ENCODE data around the gene SLC6A13. TPM values are rescaled to one million over a fixed set of nuclear protein-coding genes. Genes with fewer than 3 reads are reported as not detected.

SLC6A13 gene
- total RNA-seq, 3 donors from 2014 or later, result 0.81 TPM; not detected in 2

- H3K36me3 Mint-ChIP-seq (ENCODE audit: insufficient read depth), result no peaks in the 10 kb centered on the region
- H3K9me3 Mint-ChIP-seq, result no peaks in the 10 kb centered on the region
- H3K4me3 Mint-ChIP-seq, result no peak overlapping the region
- ATAC-seq (no peak), DNase-seq (no peak)
- H3K4me1 Mint-ChIP-seq (ENCODE audit: low read depth), result peaks cover 4% of the 10 kb centered on the region
- no peaks in the 10 kb centered on the region for H3K27me3 Mint-ChIP-seq (ENCODE audit: low read depth)
Measured at GRCh38 chr12:275812-276211, 13.2 kb upstream of the SLC6A13 start.

GRCh38 chr12:273382-273781, 10.7 kb upstream of the SLC6A13 start:
- Mint-ChIP-seq H3K36me3 (ENCODE audit: insufficient read depth) (no peaks in the 10 kb centered on the region), H3K9me3 (no peaks in the 10 kb centered on the region)

GRCh38 chr12:272942-273341, 10.3 kb upstream of the SLC6A13 start:
- H3K4me1 Mint-ChIP-seq (ENCODE audit: low read depth), result peaks cover 4% of the 10 kb centered on the region
- no peak for ATAC-seq
- H3K9me3 Mint-ChIP-seq, result no peaks in the 10 kb centered on the region
- H3K27me3 Mint-ChIP-seq (ENCODE audit: low read depth), result no peaks in the 10 kb centered on the region
- no peaks in the 10 kb centered on the region for H3K36me3 Mint-ChIP-seq (ENCODE audit: insufficient read depth)
- no peak overlapping the region for H3K4me3 Mint-ChIP-seq
- DNase-seq, result no peak

More at GRCh38 chr12:273382-273781, 10.7 kb upstream of the SLC6A13 start:
- no peak for DNase-seq
- peak in 1 of 2 donors; percentile 59 for ATAC-seq
- Mint-ChIP-seq H3K27me3 (ENCODE audit: low read depth) (no peaks in the 10 kb centered on the region), H3K4me1 (ENCODE audit: low read depth) (peaks cover 4% of the 10 kb centered on the region), H3K4me3 (no peak overlapping the region)

GRCh38 chr12:271161-271560, 8.5 kb upstream of the SLC6A13 start:
- DNase-seq, result no peak
- H3K36me3 Mint-ChIP-seq (ENCODE audit: insufficient read depth), result no peaks in the 10 kb centered on the region
- H3K4me1 Mint-ChIP-seq (ENCODE audit: low read depth), result peaks cover 1% of the 10 kb centered on the region

GRCh38 chr12:269191-269590, 6.6 kb upstream of the SLC6A13 start:
- Mint-ChIP-seq H3K27me3 (ENCODE audit: low read depth) (no peaks in the 10 kb centered on the region), H3K36me3 (ENCODE audit: insufficient read depth) (no peaks in the 10 kb centered on the region), H3K9me3 (no peaks in the 10 kb centered on the region), H3K4me1 (ENCODE audit: low read depth) (peaks cover 3% of the 10 kb centered on the region), H3K4me3 (no peak overlapping the region)
- ATAC-seq, result no peak
- no peak for DNase-seq

More at GRCh38 chr12:271161-271560, 8.5 kb upstream of the SLC6A13 start:
- H3K27me3 Mint-ChIP-seq (ENCODE audit: low read depth), result no peaks in the 10 kb centered on the region
- no peak for ATAC-seq
- H3K9me3 Mint-ChIP-seq, result no peaks in the 10 kb centered on the region
- H3K4me3 Mint-ChIP-seq, result no peak overlapping the region

- H3K9me3 Mint-ChIP-seq, result no peaks in the 10 kb centered on the region
Measured at GRCh38 chr12:268483-268840, 5.8 kb upstream of the SLC6A13 start.

GRCh38 chr12:267581-268482, 5.2 kb upstream of the SLC6A13 start:
- Mint-ChIP-seq H3K9me3 (no peaks in the 10 kb centered on the region), H3K4me1 (ENCODE audit: low read depth) (peaks cover 5% of the 10 kb centered on the region), H3K4me3 (no peak overlapping the region), H3K27me3 (ENCODE audit: low read depth) (peaks cover 2% of the 10 kb centered on the region), H3K36me3 (ENCODE audit: insufficient read depth) (no peaks in the 10 kb centered on the region)
- DNase-seq (no peak), ATAC-seq (no peak)

More at GRCh38 chr12:268483-268840, 5.8 kb upstream of the SLC6A13 start:
- DNase-seq (no peak), ATAC-seq (no peak)
- Mint-ChIP-seq H3K4me1 (ENCODE audit: low read depth) (peaks cover 5% of the 10 kb centered on the region), H3K36me3 (ENCODE audit: insufficient read depth) (no peaks in the 10 kb centered on the region), H3K27me3 (ENCODE audit: low read depth) (peaks cover 2% of the 10 kb centered on the region), H3K4me3 (no peak overlapping the region)

GRCh38 chr12:265096-265495, 2.5 kb upstream of the SLC6A13 start:
- ATAC-seq (no peak), DNase-seq (no peak)
- no peaks in the 10 kb centered on the region for H3K9me3 Mint-ChIP-seq
- H3K4me1 Mint-ChIP-seq (ENCODE audit: low read depth), result peaks cover 5% of the 10 kb centered on the region
- no peak overlapping the region for H3K4me3 Mint-ChIP-seq
- peaks cover 6% of the 10 kb centered on the region for H3K27me3 Mint-ChIP-seq (ENCODE audit: low read depth)
- no peaks in the 10 kb centered on the region for H3K36me3 Mint-ChIP-seq (ENCODE audit: insufficient read depth)

- ATAC-seq (no peak), DNase-seq (no peak)
- Mint-ChIP-seq H3K4me1 (ENCODE audit: low read depth) (peaks cover 5% of the 10 kb centered on the region), H3K9me3 (no peaks in the 10 kb centered on the region), H3K36me3 (ENCODE audit: insufficient read depth) (no peaks in the 10 kb centered on the region), H3K27me3 (ENCODE audit: low read depth) (peaks cover 6% of the 10 kb centered on the region), H3K4me3 (no peak overlapping the region)
Measured at GRCh38 chr12:264269-264668, 1.6 kb upstream of the SLC6A13 start.

GRCh38 chr12:263574-263973, 938 bp upstream of the SLC6A13 start:
- DNase-seq (no peak), ATAC-seq (no peak)
- no peaks in the 10 kb centered on the region for H3K36me3 Mint-ChIP-seq (ENCODE audit: insufficient read depth)
- H3K4me1 Mint-ChIP-seq (ENCODE audit: low read depth), result peaks cover 5% of the 10 kb centered on the region
- H3K27me3 Mint-ChIP-seq (ENCODE audit: low read depth), result peaks cover 7% of the 10 kb centered on the region
- no peak overlapping the region for H3K4me3 Mint-ChIP-seq
- no peaks in the 10 kb centered on the region for H3K9me3 Mint-ChIP-seq

- no peaks in the 10 kb centered on the region for H3K36me3 Mint-ChIP-seq (ENCODE audit: insufficient read depth)
- no peaks in the 10 kb centered on the region for H3K9me3 Mint-ChIP-seq
- peaks cover 21% of the 10 kb centered on the region for H3K27me3 Mint-ChIP-seq (ENCODE audit: low read depth)
- H3K4me3 Mint-ChIP-seq, result no peak overlapping the region
- ATAC-seq, result no peak
- DNase-seq, result no peak
- H3K4me1 Mint-ChIP-seq (ENCODE audit: low read depth), result peaks cover 5% of the 10 kb centered on the region
Measured at GRCh38 chr12:262113-262512, 523 bp downstream of the SLC6A13 start.

- Mint-ChIP-seq H3K9me3 (no peaks in the 10 kb centered on the region), H3K4me3 (no peak overlapping the region), H3K27me3 (ENCODE audit: low read depth) (peaks cover 48% of the 10 kb centered on the region), H3K36me3 (ENCODE audit: insufficient read depth) (no peaks in the 10 kb centered on the region), H3K4me1 (ENCODE audit: low read depth) (no peaks in the 10 kb centered on the region)
- no peak for ATAC-seq
- DNase-seq, result no peak
Measured at GRCh38 chr12:257521-258321, 4.9 kb downstream of the SLC6A13 start.

GRCh38 chr12:256958-257357, 5.7 kb downstream of the SLC6A13 start:
- H3K4me3 Mint-ChIP-seq, result no peak overlapping the region
- ATAC-seq (no peak), DNase-seq (no peak)
- peaks cover 47% of the 10 kb centered on the region for H3K27me3 Mint-ChIP-seq (ENCODE audit: low read depth)
- H3K36me3 Mint-ChIP-seq (ENCODE audit: insufficient read depth), result no peaks in the 10 kb centered on the region
- H3K4me1 Mint-ChIP-seq (ENCODE audit: low read depth), result no peaks in the 10 kb centered on the region
- H3K9me3 Mint-ChIP-seq, result no peaks in the 10 kb centered on the region

GRCh38 chr12:256225-256624, 6.4 kb downstream of the SLC6A13 start:
- no peak for DNase-seq
- no peaks in the 10 kb centered on the region for H3K36me3 Mint-ChIP-seq (ENCODE audit: insufficient read depth)
- no peak for ATAC-seq
- H3K9me3 Mint-ChIP-seq, result no peaks in the 10 kb centered on the region
- H3K4me1 Mint-ChIP-seq (ENCODE audit: low read depth), result no peaks in the 10 kb centered on the region
- H3K4me3 Mint-ChIP-seq, result no peak overlapping the region
- peaks cover 47% of the 10 kb centered on the region for H3K27me3 Mint-ChIP-seq (ENCODE audit: low read depth)

- Mint-ChIP-seq H3K4me1 (ENCODE audit: low read depth) (no peaks in the 10 kb centered on the region), H3K4me3 (no peak overlapping the region), H3K36me3 (ENCODE audit: insufficient read depth) (no peaks in the 10 kb centered on the region), H3K27me3 (ENCODE audit: low read depth) (peaks cover 50% of the 10 kb centered on the region), H3K9me3 (no peaks in the 10 kb centered on the region)
- DNase-seq (no peak), ATAC-seq (no peak)
Measured at GRCh38 chr12:254912-255311, 7.7 kb downstream of the SLC6A13 start.
